ENCODE measurements around the gene KCNK5.

The KCNK5 gene

GRCh38 chr6:39228992-39229767 lies at the start of gene KCNK5:
TSS of gene KCNK5 (minus strand) at chr6:39229475. CDS start at chr6:39229111, 364 bp downstream.
- peak; percentile 55 to 59 for DNase-seq

GRCh38 chr6:39276379-39276995 lies 47.2 kb upstream of the KCNK5 start:
- no peak for DNase-seq

- DNase-seq: no peak
Observed at GRCh38 chr6:39274903-39275302, 45.6 kb upstream of the KCNK5 start.

- DNase-seq: no peak
Observed at GRCh38 chr6:39274471-39274870, 45.2 kb upstream of the KCNK5 start.

- no peak for DNase-seq
Observed at GRCh38 chr6:39273406-39273821, 44.1 kb upstream of the KCNK5 start.

- no peak for DNase-seq
Observed at GRCh38 chr6:39269961-39270360, 40.7 kb upstream of the KCNK5 start.

GRCh38 chr6:39268721-39269120 lies 39.4 kb upstream of the KCNK5 start:
- DNase-seq: no peak

- DNase-seq: no peak
Observed at GRCh38 chr6:39268171-39268570, 38.9 kb upstream of the KCNK5 start.

GRCh38 chr6:39266782-39267355 lies 37.6 kb upstream of the KCNK5 start:
- no peak for DNase-seq

GRCh38 chr6:39266375-39266774 lies 37.1 kb upstream of the KCNK5 start:
- no peak for DNase-seq

GRCh38 chr6:39263303-39264037 lies 34.2 kb upstream of the KCNK5 start:
- DNase-seq: peak in 1 of 2 donors; percentile 15

GRCh38 chr6:39261751-39262150 lies 32.5 kb upstream of the KCNK5 start:
- no peak for DNase-seq

- no peak for DNase-seq
Observed at GRCh38 chr6:39260953-39261352, 31.7 kb upstream of the KCNK5 start.

- no peak for DNase-seq
Observed at GRCh38 chr6:39260456-39260855, 31.2 kb upstream of the KCNK5 start.

GRCh38 chr6:39256294-39256940 lies 27.1 kb upstream of the KCNK5 start:
- DNase-seq: no peak

GRCh38 chr6:39254999-39255535 lies 25.8 kb upstream of the KCNK5 start:
- DNase-seq: no peak

- DNase-seq: no peak
Observed at GRCh38 chr6:39251406-39251805, 22.1 kb upstream of the KCNK5 start.

GRCh38 chr6:39250507-39250906 lies 21.2 kb upstream of the KCNK5 start:
- no peak for DNase-seq

GRCh38 chr6:39249278-39249677 lies 20.0 kb upstream of the KCNK5 start:
- DNase-seq: no peak

- DNase-seq: no peak
Observed at GRCh38 chr6:39247667-39248194, 18.5 kb upstream of the KCNK5 start.

GRCh38 chr6:39243809-39244208 lies 14.5 kb upstream of the KCNK5 start:
- no peak for DNase-seq

- DNase-seq: no peak
Observed at GRCh38 chr6:39240155-39240757, 11.0 kb upstream of the KCNK5 start.
